ENCODE measurements around the gene CD300A.

GRCh38 chr17:74458835-74459234 lies 7.6 kb upstream of the CD300A start:
- TF ChIP-seq CTCF (optimal IDR thresholded peaks at IDR 0.05 in 1 of 3, IDR thresholded peaks at IDR 0.05 in 1 of 3, conservative IDR thresholded peaks at IDR 0.05 in 1 of 3; ENCODE audit: extremely low read depth in 1 of 3, insufficient read depth in 2 of 3, low read length in 3 of 3) (no peak), EZH2 (IDR thresholded peaks at IDR 0.05; ENCODE audit: low read length) (no peak)
